Fibroblast of pulmonary artery (primary cell): ENCODE data around the gene C1orf198.

Experiments
- DNase-seq: peaks from one replicate; pipeline ENCODE4 v3.0.0-alpha.2; 2010; ENCODE audit warnings: low read depth
- H3K4me3 ChIP-seq: replicated peaks from 2 replicates; pipeline ENCODE4 v1.5.1; 2011; ENCODE audit warnings: low read depth, mild to moderate bottlenecking, control low read depth, low read length, moderate library complexity
- CTCF ChIP-seq: IDR thresholded peaks from 2 replicates; pipeline ENCODE4 v1.5.1; 2011; ENCODE audit warnings: mild to moderate bottlenecking, control low read depth, low read length, inconsistent platforms; ENCODE audit errors: missing control alignments

Gene C1orf198

DNA sequence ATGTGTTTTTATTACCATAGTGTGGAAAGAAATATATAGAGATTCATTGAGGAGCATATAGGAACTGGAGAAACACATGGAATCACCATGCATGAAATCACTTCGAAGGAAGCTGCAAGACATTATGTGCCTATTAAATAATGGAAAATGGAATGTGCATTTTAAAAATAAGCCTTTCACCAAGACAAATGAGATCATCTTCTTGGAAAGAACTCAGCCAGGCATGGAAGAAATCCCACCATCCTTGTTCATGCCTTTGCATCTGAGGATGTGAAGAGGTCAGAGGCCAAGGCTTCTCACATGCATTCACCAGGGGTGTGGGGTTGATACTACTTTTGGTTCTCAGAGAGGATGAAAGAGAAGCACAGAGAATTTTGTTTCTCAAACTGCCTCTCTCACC is 50.0 kb downstream of the C1orf198 start:
- no peak overlapping the region for H3K4me3 ChIP-seq
- DNase-seq: no peak
- TF ChIP-seq CTCF: no peak

DNA sequence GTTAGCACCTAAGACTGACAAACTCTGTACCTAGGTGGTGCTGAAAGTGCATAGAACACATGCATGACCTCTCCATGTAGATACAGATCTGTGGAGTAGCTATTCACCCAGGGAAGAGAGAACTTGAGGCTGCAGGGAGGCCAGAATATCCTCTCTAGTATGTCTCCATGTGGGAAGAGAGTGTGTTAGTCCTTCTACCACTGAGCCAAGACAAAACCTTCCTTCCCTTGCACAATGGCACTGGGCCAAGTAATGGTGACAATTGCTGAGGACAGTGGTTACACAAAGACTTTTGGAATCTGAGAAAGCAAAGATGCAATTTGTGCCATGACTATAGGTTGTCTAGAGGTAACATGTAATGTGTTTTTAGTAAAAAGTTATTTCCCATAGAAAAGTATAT is 52.3 kb downstream of the C1orf198 start:
- no peak for DNase-seq
- TF ChIP-seq CTCF: no peak
- H3K4me3 ChIP-seq: no peak overlapping the region

DNA sequence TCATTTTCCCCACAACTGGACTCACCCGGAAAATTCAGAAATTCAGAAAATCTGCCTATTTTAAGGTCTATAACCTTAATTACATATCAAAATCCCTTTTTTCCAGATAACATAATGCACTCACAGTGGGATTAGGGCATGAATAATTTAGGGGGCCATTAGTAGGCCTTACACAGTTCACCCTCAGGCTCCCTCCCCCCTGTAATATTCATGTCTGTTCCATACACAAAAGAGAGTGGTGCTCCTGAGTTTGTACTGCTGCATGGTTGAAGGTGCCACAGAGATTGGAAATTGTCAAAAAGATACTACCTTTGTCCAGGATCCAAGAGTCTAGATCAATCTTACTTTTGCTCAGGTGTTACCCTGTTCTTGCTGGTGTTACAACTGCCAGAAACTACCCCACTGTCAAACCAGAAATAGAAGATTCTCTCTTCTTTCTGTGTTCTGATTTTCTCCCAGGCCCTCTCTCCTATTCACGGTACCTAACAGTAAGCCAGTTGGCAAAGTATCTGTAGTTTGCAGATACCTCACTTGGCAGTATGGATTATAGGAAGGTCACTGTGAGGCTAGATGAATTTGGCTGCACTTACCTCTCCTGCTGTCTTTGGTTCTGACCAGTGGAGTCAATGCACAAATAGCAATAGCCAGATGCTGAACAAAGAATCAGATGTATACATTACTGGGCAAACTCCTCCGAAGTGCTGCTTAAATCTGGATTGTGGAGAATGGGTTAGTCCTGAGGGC is 53.2 kb downstream of the C1orf198 start:
- TF ChIP-seq CTCF: no peak
- H3K4me3 ChIP-seq: no peak overlapping the region
- no peak for DNase-seq

- no peak for TF ChIP-seq CTCF
- H3K4me3 ChIP-seq: no peak overlapping the region
- DNase-seq: no peak
Measured at GRCh38 chr1:230812568-230812967, 55.8 kb downstream of the C1orf198 start.

DNA sequence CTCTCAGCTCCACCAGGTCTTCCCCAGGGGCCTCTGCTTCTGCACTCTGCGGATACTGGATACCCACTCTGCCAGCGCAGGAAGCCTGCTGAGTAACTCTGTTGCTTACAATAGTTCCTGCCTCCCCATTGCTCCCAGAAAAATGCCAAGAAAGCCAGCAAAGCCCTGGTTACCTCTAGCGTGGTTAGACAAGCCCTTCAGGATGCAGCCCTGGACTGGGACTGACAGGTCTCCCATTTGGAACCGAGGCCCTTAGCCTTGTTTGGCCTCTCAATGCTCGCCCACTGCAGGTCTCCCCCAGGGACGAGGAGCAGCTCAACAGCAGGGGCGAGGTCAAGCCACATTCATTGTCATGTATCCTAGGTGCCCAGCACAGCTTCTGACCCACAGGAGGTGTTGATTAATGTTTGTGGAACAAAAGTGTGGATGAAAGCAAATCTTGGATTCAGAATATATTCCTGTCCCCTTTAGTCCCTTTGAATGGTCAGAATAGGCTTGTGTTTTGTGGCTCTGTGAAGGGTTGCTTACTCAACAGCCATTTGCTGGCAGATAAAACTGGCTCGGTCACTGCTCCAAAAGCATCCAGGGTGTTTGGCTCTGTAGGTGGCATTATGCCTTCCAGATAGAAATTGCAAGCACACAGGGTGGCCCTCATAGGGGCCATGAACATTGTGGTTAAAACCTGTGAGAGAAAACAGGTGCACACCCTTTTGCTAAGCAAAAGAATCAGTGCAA is 58.9 kb downstream of the C1orf198 start:
- DNase-seq: no peak
- TF ChIP-seq CTCF: no peak
- H3K4me3 ChIP-seq: no peak overlapping the region

DNA sequence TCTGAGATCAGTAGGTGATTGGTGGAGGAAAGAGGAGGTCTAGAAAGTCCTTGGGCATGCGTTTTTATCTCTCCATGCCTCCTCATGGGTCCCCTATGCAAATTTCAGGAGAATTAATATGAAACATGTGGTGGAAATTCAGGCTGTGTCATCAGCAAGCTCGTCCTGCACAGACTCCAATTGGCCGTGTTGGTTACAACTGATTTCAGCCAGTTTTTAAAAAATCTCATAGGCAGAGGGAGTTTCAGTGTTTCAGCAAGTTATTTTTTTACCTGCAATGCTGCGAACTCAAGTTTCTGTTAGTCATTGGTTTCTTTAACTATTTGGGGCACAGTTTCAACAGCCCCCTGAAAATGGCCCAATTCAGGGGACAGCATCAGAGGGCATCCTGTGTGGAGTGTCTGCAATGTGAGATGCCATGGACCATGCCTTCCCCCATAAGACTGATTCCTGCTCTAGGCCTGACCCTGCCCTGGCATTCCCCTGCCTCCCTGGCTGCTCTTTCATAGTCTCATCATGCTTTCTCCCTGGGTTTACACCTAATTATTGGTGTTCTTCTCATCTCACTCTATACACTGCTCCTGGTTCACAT is 59.9 kb downstream of the C1orf198 start:
- no peak for DNase-seq
- no peak overlapping the region for H3K4me3 ChIP-seq
- no peak for TF ChIP-seq CTCF
